Measurements from ENCODE around the gene WDR64. TPM values are rescaled to one million over a fixed set of nuclear protein-coding genes. Genes with fewer than 3 reads are reported as not detected.

WDR64 gene
- total and polyA plus RNA-seq, 12 donors: 0.11 to 0.24 (median 0.12) TPM; not detected in 8

DNA sequence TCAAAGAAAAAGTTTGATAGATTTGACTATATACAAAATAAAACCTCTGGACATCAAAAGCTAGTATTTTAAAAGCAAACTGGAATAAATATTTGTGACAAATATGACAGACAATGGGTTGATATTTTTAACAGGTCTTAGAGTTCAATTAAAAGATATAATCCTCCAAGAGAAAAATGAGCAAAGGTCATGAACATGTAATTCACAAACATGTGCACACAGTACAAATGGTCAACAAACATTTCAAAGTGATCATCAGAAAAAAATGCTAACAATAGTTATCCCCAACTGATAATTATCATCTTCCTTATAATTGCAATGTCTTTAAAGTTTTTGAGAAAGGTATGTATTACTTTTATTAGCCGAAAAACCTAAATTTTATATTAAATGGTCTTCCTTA is 32.0 kb downstream of the WDR64 start:
- no peak overlapping the region for H3K4me3 ChIP-seq
- intact Hi-C loops (cut with DNase I): no loop called here
- no peaks in the 10 kb centered on the region for H3K27me3 ChIP-seq
- no peaks in the 10 kb centered on the region for H3K36me3 ChIP-seq (replicated peaks in 1 of 2)
- DNase-seq: no peak
- WGBS, 4 donors: 88 to 100% (median 92%) methylated on average over 1 of the region's 1 CpG
- H3K4me1 ChIP-seq (replicated peaks in 1 of 2): no peaks in the 10 kb centered on the region
- TF ChIP-seq POLR2A (IDR thresholded peaks at IDR 0.05): no peak
- TF ChIP-seq CTCF (IDR thresholded peaks at IDR 0.05): no peak
- H3K9me3 ChIP-seq (replicated peaks in 1 of 3): no peaks in the 10 kb centered on the region
- no peak overlapping the region for H3K27ac ChIP-seq

- Histone ChIP-seq H3K27me3 (no peaks in the 10 kb centered on the region), H3K9me3 (replicated peaks in 1 of 3) (no peaks in the 10 kb centered on the region), H3K36me3 (replicated peaks in 1 of 2) (no peaks in the 10 kb centered on the region), H3K4me3 (no peak overlapping the region), H3K4me1 (replicated peaks in 1 of 2) (no peaks in the 10 kb centered on the region), H3K27ac (no peak overlapping the region)
- WGBS, 4 donors: 46 to 77% (median 65%) methylated on average over 2 of the region's 2 CpGs
- intact Hi-C loops (cut with DNase I): no loop called here
- no peak for DNase-seq
- TF ChIP-seq CTCF (IDR thresholded peaks at IDR 0.05): no peak
- no peak for TF ChIP-seq POLR2A (IDR thresholded peaks at IDR 0.05)
These were observed 36.9 kb downstream of the WDR64 start for GRCh38 chr1:241688940-241689368.

DNA sequence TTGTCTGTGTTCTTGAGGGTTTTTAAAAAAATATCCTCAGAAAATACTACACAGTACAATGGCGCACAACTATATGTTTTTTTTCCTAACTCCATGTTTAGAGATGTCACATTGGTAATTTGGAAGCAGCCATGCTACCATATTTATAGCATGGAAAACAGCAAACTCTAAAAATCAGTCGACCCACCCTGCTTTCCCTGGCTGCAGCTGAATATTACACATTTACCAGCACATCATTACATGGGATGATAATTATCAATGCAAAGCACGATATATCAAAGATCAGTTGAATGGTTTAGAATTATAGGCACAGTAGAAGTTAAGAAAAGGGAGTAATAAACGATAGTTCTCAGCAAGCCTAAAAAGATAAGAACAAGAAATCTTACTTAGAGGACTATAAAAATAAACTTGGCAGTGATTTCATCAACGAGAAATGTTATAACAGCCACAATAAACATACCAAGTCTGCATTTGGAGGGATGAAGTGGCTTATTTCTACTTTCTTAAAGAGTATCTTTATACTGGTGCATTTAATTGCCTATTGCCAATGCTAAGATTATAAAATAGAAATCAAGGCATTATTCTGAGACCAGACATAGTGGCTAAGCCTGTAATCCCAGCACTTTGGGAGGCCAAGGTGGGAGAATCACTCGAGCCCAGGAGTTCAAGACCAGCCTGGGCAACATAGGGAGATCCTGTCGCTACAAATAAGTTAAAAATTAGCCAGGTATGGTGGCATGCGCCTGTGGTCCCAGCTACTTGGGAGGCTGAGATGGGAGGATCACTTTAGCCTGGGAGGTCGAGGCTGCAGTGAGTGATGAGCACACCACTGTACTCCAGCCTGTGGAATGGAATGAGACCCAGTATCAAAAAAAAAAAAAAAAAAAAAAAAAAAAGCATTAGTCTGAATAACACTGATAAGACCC is 43.4 kb downstream of the WDR64 start:
- WGBS, 4 donors: 69 to 77% (median 76%) methylated on average over 8 to 9 of the region's 9 CpGs

More for the DNA sequence above, 43.4 kb downstream of the WDR64 start:
- TF ChIP-seq CTCF (IDR thresholded peaks at IDR 0.05) (no peak), POLR2A (IDR thresholded peaks at IDR 0.05) (no peak)
- Histone ChIP-seq H3K4me1 (replicated peaks in 1 of 2) (no peaks in the 10 kb centered on the region), H3K27me3 (no peaks in the 10 kb centered on the region), H3K36me3 (replicated peaks in 1 of 2) (no peaks in the 10 kb centered on the region), H3K27ac (no peak overlapping the region), H3K4me3 (no peak overlapping the region), H3K9me3 (replicated peaks in 1 of 3) (no peaks in the 10 kb centered on the region)
- no peak for DNase-seq
- intact Hi-C loops (cut with DNase I): no loop called here
